ENCODE measurements around the gene GADL1. TPM values are rescaled to one million over a fixed set of nuclear protein-coding genes. Genes with fewer than 3 reads are reported as not detected.

The GADL1 gene, protein sequence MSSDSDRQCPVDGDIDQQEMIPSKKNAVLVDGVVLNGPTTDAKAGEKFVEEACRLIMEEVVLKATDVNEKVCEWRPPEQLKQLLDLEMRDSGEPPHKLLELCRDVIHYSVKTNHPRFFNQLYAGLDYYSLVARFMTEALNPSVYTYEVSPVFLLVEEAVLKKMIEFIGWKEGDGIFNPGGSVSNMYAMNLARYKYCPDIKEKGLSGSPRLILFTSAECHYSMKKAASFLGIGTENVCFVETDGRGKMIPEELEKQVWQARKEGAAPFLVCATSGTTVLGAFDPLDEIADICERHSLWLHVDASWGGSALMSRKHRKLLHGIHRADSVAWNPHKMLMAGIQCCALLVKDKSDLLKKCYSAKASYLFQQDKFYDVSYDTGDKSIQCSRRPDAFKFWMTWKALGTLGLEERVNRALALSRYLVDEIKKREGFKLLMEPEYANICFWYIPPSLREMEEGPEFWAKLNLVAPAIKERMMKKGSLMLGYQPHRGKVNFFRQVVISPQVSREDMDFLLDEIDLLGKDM
- polyA plus RNA-seq (ENCODE audit: insufficient read length), result 26.7 TPM

GRCh38 chr3:30894521-30895251 is at the start of gene GADL1:
GADL1 (minus strand) TSS chr3:30894661; CDS start chr3:30894614, 47 bp downstream.
- DNase-seq, result peak; percentile 25

DNA sequence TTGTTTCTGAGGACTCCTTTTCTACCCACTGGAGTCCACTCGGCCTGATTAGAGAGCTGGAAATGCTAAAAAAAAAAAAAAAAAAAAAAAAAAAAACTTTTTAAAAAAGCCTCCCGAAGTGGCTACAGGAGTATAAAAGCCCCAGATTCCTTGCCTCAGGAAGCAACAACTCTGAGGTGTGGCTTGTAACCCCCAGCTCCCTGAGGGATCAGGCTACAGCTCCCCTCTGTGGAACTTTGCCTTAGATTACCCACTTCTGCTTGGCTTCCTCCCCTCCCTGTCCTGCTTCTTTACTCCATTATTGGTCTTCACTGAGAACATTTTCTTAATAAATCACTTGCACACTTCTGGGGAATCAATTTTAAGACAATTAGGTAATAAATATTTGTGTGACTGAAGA is 49.7 kb upstream of the GADL1 start:
- DNase-seq, result no peak

- DNase-seq, result no peak
Measured at GRCh38 chr3:30943206-30943605, 48.7 kb upstream of the GADL1 start.

DNA sequence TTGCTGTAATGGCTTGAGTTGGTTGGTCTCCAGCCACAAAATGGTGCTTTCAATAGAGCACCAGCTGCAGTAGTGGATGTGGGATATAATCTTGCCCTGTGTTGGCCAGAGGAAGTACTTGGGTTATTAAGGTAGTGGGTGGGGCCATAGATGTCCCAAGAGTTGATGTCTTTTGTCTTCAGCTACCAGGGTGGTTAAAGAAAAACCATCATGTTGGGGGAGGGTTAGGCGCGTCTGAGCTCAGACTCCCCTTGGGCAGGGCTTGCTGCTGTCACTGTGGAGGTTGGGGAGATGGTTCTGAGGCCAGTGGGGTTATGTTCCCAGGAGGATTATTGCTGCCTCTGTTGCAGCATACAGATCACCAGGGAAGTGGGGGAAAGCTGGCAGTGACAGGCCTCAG is 46.9 kb upstream of the GADL1 start:
- no peak for DNase-seq

DNA sequence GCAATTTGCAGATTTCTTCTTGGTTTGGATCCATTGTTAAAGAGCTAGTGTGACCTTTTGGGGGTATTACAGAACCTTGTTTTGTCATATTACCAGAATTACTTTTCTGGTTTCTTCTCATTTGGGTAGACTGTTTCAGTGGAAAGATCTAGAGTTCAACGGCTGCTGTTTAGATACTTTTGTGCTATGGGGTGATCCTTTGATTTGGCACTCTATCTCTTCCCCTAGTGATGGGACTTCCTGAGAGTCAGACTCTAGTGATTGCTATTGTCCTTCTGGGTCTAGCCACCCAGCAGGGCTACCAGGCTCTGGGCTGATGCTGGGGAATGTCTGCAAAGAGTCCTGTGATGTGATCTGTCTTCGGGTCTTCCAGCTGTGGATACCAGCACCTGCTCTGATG is 46.3 kb upstream of the GADL1 start:
- DNase-seq, result no peak

DNA sequence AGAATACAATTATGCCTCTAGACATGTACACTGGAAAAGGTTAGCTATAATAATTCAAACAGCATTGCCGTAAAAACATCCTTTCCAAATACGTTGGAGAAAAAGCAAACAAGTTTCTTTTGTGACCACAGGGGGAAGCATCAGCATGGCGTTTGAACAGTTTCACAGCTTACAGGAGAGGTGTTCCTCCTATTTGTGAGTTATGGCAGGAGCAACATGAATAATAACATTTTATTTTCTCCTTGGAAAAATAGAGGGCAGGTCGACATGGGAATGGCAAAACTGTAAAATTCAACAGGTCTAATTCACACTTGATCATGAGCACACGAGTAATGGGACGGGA is 39.7 kb upstream of the GADL1 start:
- DNase-seq, result peak; percentile 54

DNA sequence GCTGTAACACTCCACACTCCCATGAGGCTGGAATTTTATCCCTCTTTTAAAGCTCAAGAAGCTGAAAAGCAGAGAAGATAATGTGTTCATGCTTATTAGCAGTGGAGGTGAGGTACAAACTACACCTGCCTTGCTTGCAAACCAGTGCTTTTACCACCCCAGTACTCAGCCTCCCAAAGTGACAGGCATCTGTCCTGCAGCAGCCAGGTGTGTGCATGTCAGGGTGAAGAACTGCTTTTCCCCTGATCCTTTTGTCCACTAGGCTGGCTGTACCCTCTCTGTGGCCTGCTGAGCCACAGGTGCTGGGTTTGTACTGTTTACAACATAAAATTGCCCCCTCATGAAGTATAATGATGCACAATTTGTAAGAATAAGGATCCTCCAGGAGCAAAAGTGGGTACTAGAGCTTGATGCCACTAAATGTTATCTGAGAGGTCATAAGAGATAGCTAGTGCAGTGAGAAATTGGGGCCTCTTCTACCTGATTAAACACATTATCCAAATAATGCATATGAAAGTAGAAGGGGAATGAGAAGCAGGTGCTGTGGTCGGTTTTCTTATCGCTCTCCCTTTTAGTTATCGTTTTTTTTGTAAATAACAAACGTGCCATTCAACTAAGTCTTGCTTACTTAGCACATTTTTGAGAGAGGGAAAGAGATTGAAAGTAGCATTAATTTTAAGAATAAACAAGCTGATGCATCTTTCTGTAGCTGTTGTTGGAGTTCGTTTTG is 39.2 kb upstream of the GADL1 start:
- DNase-seq, result no peak

DNA sequence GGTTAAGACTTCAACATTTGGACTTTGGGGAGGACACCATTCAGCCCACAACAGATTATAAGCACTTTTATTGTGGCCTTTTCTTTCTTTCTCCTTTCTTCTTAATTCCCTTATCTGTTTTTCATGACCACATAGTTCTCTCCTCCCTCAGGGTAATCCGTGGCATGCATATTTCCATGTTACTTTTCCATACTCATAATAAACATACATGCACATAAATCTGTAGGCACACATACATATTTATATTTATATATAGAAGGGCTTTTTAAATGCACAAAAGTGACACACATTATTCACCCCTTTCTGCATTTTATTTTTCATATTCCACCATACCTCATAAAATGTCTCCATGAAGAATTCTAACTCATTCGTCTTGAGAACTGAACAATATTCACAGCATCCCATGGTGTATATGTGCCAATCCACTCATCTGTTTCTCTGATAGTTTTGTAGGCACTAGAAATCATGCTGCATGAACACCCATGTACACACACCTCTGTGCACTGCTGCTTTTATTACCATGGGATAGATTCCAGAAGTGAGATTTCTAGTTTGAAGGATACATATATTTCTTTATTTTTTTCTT is 38.1 kb upstream of the GADL1 start:
- DNase-seq, result no peak

GRCh38 chr3:30924763-30925162 is 30.3 kb upstream of the GADL1 start:
- no peak for DNase-seq

DNA sequence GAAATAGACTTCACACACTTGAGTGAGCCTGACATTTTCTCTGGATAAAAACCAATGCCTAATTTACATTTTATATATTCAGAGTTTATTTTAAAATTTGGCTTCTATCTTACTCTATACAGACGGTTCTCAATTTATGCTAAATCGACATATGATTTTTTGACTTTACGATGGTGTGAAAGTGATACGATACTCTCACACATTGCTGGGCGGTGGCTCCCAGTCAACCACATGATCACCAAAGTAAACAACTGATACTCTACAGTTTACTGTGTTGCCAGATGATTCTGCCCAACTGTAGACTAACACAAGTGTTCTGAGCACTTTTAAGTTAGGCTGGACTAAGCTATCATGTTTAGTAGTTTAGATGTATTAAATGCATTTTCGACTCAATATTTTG is 25.1 kb upstream of the GADL1 start:
- DNase-seq, result no peak

GRCh38 chr3:30918761-30919160 is 24.3 kb upstream of the GADL1 start:
- no peak for DNase-seq

- no peak for DNase-seq
Measured at GRCh38 chr3:30915782-30916181, 21.3 kb upstream of the GADL1 start.

GRCh38 chr3:30914696-30915095 is 20.2 kb upstream of the GADL1 start:
- DNase-seq, result no peak

DNA sequence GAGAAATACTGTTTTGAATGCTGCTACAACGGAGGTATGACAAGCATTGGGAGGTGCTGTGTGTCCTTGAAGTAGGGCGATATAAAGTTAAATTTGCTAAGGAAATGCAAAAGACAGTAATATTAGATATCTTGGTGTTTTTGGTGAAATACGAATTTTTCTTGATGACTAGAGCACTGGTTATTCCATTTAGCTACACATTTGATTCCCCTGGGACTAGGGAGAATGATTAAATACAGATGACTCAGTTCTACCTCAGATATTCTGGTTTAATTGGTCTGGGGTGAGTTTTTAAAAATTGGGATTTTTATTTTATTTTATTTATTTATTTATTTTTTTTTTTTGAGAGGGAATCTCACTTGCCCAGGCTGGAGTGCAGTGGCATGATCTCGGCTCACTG is 18.7 kb upstream of the GADL1 start:
- no peak for DNase-seq

- no peak for DNase-seq
Measured at GRCh38 chr3:30912301-30912700, 17.8 kb upstream of the GADL1 start.

GRCh38 chr3:30908456-30909037 is 14.1 kb upstream of the GADL1 start:
- no peak for DNase-seq

GRCh38 chr3:30904996-30905395 is 10.5 kb upstream of the GADL1 start:
- no peak for DNase-seq

DNA sequence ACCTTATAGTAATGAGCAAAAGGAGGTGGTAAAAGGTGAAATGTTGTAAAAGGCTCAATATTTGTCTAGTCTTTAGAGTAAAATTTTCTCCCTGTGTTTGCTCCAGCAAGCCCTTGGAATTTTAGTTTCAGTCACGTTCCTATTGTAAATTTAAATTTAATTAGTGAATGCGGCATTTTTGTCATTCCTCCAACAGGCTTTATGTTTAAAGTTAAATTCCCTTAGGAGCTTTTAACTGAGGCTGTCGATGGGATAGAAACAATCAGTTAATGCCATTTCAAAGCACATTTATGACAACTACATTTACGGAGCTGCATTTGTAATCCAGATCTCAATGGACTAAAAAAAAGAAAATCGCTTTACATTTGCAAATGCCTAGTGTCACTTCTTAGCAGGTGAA is 868 bp upstream of the GADL1 start:
- DNase-seq, result no peak

GRCh38 chr3:30893678-30894325 is 659 bp downstream of the GADL1 start:
- peak; percentile 9 for DNase-seq

DNA sequence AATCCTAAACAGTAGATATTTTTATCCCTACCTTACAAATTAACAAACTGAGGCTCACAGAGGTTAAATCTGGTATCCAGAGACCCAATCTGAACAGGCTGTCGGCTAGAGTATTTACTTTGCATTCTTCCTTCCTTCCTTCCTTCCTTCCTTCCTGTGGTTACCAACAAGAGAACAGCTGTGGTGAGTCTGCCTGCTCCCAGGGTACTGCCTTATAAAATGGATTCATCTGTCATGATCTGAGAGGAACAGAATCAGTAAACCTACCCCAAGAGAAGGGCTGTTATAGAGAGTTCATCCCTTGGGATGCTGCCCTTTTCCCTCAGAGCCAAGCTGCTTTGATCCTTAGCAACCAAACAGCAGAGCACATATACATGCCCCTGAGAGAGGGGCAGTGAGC is 3.6 kb downstream of the GADL1 start:
- DNase-seq, result no peak

DNA sequence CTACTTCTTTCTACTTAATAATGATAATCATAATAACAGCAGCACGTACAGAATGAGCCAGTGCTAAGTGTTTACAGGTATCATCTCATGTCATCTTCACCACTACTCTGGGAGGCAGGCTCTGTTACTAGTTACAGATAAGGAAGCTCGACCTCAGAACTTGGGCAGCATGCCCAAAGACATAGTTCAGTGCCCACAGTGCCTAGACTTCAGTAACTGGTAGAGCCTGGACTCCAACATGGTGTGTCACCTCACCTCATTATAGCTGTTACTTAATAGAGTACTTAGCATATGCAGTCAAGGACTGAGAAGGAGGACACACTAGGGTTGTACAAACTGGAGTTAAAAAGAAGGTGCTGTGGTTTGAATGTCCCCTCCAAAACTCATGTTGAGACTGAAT is 7.6 kb downstream of the GADL1 start:
- DNase-seq, result no peak

- DNase-seq, result no peak
Measured at GRCh38 chr3:30878862-30879261, 15.6 kb downstream of the GADL1 start.

Measured in hindlimb muscle (tissue), 1 donor.